Measurements from ENCODE around the gene OAT. TPM values are rescaled to one million over a fixed set of nuclear protein-coding genes. Genes with fewer than 3 reads are reported as not detected.
"Not testable (repeated sequence)": the region's sequence is repeated elsewhere in the genome, so short reads cannot be mapped to it uniquely, and the experiment has no call there.

Gene OAT
- polyA plus RNA-seq, 1 experiment = 112 TPM

GRCh38 chr10:124375353-124375614, 43.4 kb downstream of the OAT start:
- ChIA-PET CTCF (no interaction called here), POLR2A (no interaction called here)
- no peaks in the 10 kb centered on the region for H3K36me3 ChIP-seq (ENCODE audit: control insufficient read depth, insufficient read depth, low read length)
- no peak overlapping the region for H3K4me3 ChIP-seq (ENCODE audit: low read depth, low read length)
- no peak for TF ChIP-seq CTCF (IDR thresholded peaks at IDR 0.05; ENCODE audit: insufficient read depth, low read depth, low read length)
- DNase-seq (ENCODE audit: low read depth) = no peak
- peaks cover 5% of the 10 kb centered on the region for H3K27me3 ChIP-seq (ENCODE audit: control insufficient read depth, insufficient read depth, low read length)

DNA sequence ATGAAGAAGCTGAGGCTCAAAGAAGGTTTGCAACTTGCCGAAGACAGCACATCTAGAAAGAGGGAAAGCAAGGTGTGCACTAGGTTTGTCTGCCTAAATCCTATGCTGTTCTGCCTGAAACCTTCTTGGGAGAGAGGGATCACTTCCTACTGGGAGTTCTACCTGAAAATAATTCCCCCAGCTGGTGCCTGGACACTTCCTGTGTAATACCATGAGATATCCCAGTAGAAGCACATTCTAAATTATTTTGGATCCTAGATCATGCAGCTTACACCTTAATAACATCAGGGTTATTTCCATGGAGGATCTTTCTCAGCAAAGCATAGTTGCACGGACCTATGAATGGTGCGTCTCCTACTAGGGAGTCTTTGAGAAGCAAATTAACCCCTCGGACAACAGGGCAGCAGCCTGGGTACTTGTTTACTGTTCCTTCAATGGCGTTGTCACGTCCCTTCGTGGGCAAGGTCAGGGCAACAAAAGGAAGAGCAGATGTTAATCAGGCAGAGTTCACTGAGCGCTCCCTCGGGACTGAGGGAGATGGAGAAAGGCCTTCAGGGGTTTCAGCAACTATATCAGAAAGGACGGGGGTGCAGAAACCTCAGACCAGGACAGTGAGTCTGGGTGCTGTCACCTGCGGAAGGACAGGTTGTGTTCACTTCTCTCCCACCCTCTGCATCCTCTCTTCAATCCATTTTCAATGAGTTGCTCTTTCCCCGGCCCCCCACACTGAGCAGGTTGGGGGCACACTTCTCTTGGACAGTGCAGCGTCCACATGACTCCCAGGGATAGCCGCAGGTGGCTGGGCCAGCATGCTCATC, 44.0 kb downstream of the OAT start:
- Histone ChIP-seq H3K27me3 (ENCODE audit: control insufficient read depth, insufficient read depth, low read length) (peaks cover 4% of the 10 kb centered on the region), H3K36me3 (ENCODE audit: control insufficient read depth, insufficient read depth, low read length) (no peaks in the 10 kb centered on the region), H3K4me3 (ENCODE audit: low read depth, low read length) (no peak overlapping the region)
- TF ChIP-seq CTCF (IDR thresholded peaks at IDR 0.05; ENCODE audit: insufficient read depth, low read depth, low read length) = no peak
- DNase-seq (ENCODE audit: low read depth) = no peak
- ChIA-PET CTCF (no interaction called here), POLR2A (no interaction called here)

GRCh38 chr10:124372899-124373298, 45.8 kb downstream of the OAT start:
- CTCF ChIA-PET = interaction anchor here (1.0 kb wide), 1 partner anchor 16 kb away, joined by 8 read pairs; no protein-coding TSS in a partner anchor
- no peak for DNase-seq (ENCODE audit: low read depth)
- peaks cover 3% of the 10 kb centered on the region for H3K27me3 ChIP-seq (ENCODE audit: control insufficient read depth, insufficient read depth, low read length)
- H3K4me3 ChIP-seq (ENCODE audit: low read depth, low read length) = no peak overlapping the region
- no peaks in the 10 kb centered on the region for H3K36me3 ChIP-seq (ENCODE audit: control insufficient read depth, insufficient read depth, low read length)
- POLR2A ChIA-PET = no interaction called here
- TF ChIP-seq CTCF (IDR thresholded peaks at IDR 0.05; ENCODE audit: insufficient read depth, low read depth, low read length) = no peak

- peaks cover 3% of the 10 kb centered on the region for H3K27me3 ChIP-seq (ENCODE audit: control insufficient read depth, insufficient read depth, low read length)
- no peak for TF ChIP-seq CTCF (IDR thresholded peaks at IDR 0.05; ENCODE audit: insufficient read depth, low read depth, low read length)
- CTCF ChIA-PET = interaction anchor here (1.1 to 1.8 kb wide), 3 partner anchors 12 to 19 kb away, joined by 3 to 6 read pairs (median 4); no protein-coding TSS in a partner anchor
- no peak for DNase-seq (ENCODE audit: low read depth)
- no peak overlapping the region for H3K4me3 ChIP-seq (ENCODE audit: low read depth, low read length)
- no peaks in the 10 kb centered on the region for H3K36me3 ChIP-seq (ENCODE audit: control insufficient read depth, insufficient read depth, low read length)
- POLR2A ChIA-PET = no interaction called here
Measured at GRCh38 chr10:124370426-124370825, 48.3 kb downstream of the OAT start.

DNA sequence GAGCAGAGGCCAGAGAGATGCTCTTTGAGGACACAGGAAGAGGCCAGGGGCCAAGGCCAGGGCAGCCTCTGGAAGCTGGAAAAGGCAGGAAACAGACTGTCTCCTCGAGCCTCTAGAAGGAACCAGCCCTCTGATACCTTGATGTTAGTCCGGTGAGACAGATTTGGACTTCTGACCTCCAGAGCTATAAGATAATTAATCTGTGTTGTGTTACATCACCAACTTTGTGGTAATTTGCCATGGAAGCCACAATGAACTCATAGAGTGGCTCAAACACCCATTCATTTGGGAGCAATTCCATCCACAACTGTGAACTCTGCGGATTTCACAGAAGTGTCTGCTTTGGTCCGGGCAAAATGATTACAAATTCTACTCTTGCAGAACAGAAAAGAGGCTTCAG, 48.7 kb downstream of the OAT start:
- peaks cover 5% of the 10 kb centered on the region for H3K27me3 ChIP-seq (ENCODE audit: control insufficient read depth, insufficient read depth, low read length)
- no peak for TF ChIP-seq CTCF (IDR thresholded peaks at IDR 0.05; ENCODE audit: insufficient read depth, low read depth, low read length)
- H3K4me3 ChIP-seq (ENCODE audit: low read depth, low read length) = no peak overlapping the region
- H3K36me3 ChIP-seq (ENCODE audit: control insufficient read depth, insufficient read depth, low read length) = no peaks in the 10 kb centered on the region
- POLR2A ChIA-PET = no interaction called here
- CTCF ChIA-PET = interaction anchor here (0.6 to 1.8 kb wide), 4 partner anchors 11 to 117 kb away, joined by 3 to 6 read pairs (median 4); no protein-coding TSS in a partner anchor
- DNase-seq (ENCODE audit: low read depth) = no peak

GRCh38 chr10:124369533-124369932, 49.2 kb downstream of the OAT start:
- H3K27me3 ChIP-seq (ENCODE audit: control insufficient read depth, insufficient read depth, low read length); DNase-seq (ENCODE audit: low read depth); POLR2A ChIA-PET; H3K36me3 ChIP-seq (ENCODE audit: control insufficient read depth, insufficient read depth, low read length); H3K4me3 ChIP-seq (ENCODE audit: low read depth, low read length): not testable (repeated sequence)
- CTCF ChIA-PET = interaction anchor here (0.6 to 1.8 kb wide), 4 partner anchors 11 to 117 kb away, joined by 3 to 6 read pairs (median 4); no protein-coding TSS in a partner anchor
